ENCODE results near the gene DIAPH3. TPM values are rescaled to one million over a fixed set of nuclear protein-coding genes. Genes with fewer than 3 reads are reported as not detected.
A peak's percentile ranks its signal among the peaks of the same experiment; 100 is the strongest.

Gene DIAPH3
- total and polyA plus RNA-seq, 2 of the 4 experiments (the other 2 are of a cell fraction) = 8.9 to 9.3 TPM

- no peak overlapping the region for H2BK5ac ChIP-seq (ENCODE audit: low read depth, low read length, poor library complexity, severe bottlenecking)
- ChIA-PET CTCF (no interaction called here), POLR2A (ENCODE audit: unreplicated experiment) (no interaction called here)
- dilution Hi-C loops (cut with HindIII; ENCODE audit: low sequenced_read_pairs, unreplicated experiment) = no loop called here
- intact Hi-C loops (cut with micrococcal nuclease) = no loop called here
- H3K56ac ChIP-seq (ENCODE audit: extremely low read depth, insufficient read depth, low read length) = no peak overlapping the region
- no peak overlapping the region for H3K27ac ChIP-seq (ENCODE audit: insufficient read depth, low read length)
- no peaks in the 10 kb centered on the region for H3K9me3 ChIP-seq (ENCODE audit: control insufficient read depth, insufficient read depth, low read length)
- no peak overlapping the region for H2BK15ac ChIP-seq (ENCODE audit: low read depth, low read length)
- no peak overlapping the region for H4K8ac ChIP-seq (ENCODE audit: low read depth in 2 of 2, low read length in 2 of 2)
- H2BK20ac ChIP-seq (ENCODE audit: low read depth, low read length) = no peak overlapping the region
- no peak overlapping the region for H3K4me2 ChIP-seq (ENCODE audit: low read depth, low read length)
- H3K4me1 ChIP-seq (ENCODE audit: control insufficient read depth, insufficient read depth, low read length) = no peaks in the 10 kb centered on the region
- no peaks in the 10 kb centered on the region for H4K20me1 ChIP-seq (ENCODE audit: insufficient read depth, low read length)
- H2AK5ac ChIP-seq (ENCODE audit: low read depth, low read length) = no peak overlapping the region
- no peak for DNase-seq
- H4K5ac ChIP-seq (ENCODE audit: low read depth, low read length) = no peak overlapping the region
- H4K91ac ChIP-seq (ENCODE audit: insufficient read depth, low read depth, low read length) = no peak overlapping the region
- no peaks in the 10 kb centered on the region for H3K9me1 ChIP-seq (ENCODE audit: insufficient read depth, low read length)
- in situ Hi-C loops (cut with MboI; ENCODE audit: low sequenced_read_pairs) = no loop called here
- H3K36me3 ChIP-seq (ENCODE audit: control insufficient read depth, insufficient read depth, low read length) = no peaks in the 10 kb centered on the region
- H2AK9ac ChIP-seq (replicated peaks; ENCODE audit: low read depth, low read length, poor library complexity) = no peak overlapping the region
- BruUV-seq (replicated peaks) = no TSS peak
- no peak overlapping the region for H2BK120ac ChIP-seq (ENCODE audit: low read depth, low read length)
- H3K14ac ChIP-seq (replicated peaks; ENCODE audit: low read depth, low read length) = no peak overlapping the region
- H3K9ac ChIP-seq (ENCODE audit: low read depth, low read length) = no peak overlapping the region
- no peaks in the 10 kb centered on the region; a peak in 1 of 4 replicates for H3K79me1 ChIP-seq (ENCODE audit: low read depth in 1 of 2, low read length in 2 of 2)
- TF ChIP-seq MAFK (IDR thresholded peaks at IDR 0.05; ENCODE audit: low read depth, low read length) = peak; percentile 47; the same call in 1 of the 2 replicates
- TF ChIP-seq NFE2L2 (IDR thresholded peaks at IDR 0.05; ENCODE audit: low read depth, low read length) = peak; percentile 67; the same call in 1 of the 2 replicates
- TF ChIP-seq CTCF (conservative IDR thresholded peaks at IDR 0.05; ENCODE audit: low read depth, low read length) = no peak
- TF ChIP-seq FOS (IDR thresholded peaks at IDR 0.05; ENCODE audit: low read depth, low read length) = no peak
- TF ChIP-seq BHLHE40 (IDR thresholded peaks at IDR 0.05; ENCODE audit: low read depth, low read length) = no peak
- no peak overlapping the region for H3K4me3 ChIP-seq (ENCODE audit: insufficient read depth, low read depth, low read length)
- no peak for ATAC-seq (ENCODE audit: low read depth)
- no peak overlapping the region for H3K23ac ChIP-seq (ENCODE audit: low read depth, low read length)
- no peak overlapping the region for H3K18ac ChIP-seq (ENCODE audit: low read depth, low read length)
- no peaks in the 10 kb centered on the region for H3K27me3 ChIP-seq (ENCODE audit: control insufficient read depth, insufficient read depth, low read length)
- H3K4ac ChIP-seq (ENCODE audit: low read depth, low read length) = no peak overlapping the region
- no peak overlapping the region for H2AFZ ChIP-seq (replicated peaks; ENCODE audit: low read length, poor library complexity)
These were observed 356.9 kb downstream of the DIAPH3 start for GRCh38 chr13:59806801-59807200.
